HG03025 (cell line): ENCODE measurements around the gene RPH3AL.

Source experiments
- ATAC-seq: cut with Tn5 transposase; IDR thresholded peaks from one replicate; pipeline ENCODE4 v1.9.1; 2021; ENCODE audit warnings: mild to moderate bottlenecking, moderate library complexity; ENCODE audit not compliant: unreplicated experiment, low FRiP score

The RPH3AL gene, protein sequence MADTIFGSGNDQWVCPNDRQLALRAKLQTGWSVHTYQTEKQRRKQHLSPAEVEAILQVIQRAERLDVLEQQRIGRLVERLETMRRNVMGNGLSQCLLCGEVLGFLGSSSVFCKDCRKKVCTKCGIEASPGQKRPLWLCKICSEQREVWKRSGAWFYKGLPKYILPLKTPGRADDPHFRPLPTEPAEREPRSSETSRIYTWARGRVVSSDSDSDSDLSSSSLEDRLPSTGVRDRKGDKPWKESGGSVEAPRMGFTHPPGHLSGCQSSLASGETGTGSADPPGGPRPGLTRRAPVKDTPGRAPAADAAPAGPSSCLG

DNA sequence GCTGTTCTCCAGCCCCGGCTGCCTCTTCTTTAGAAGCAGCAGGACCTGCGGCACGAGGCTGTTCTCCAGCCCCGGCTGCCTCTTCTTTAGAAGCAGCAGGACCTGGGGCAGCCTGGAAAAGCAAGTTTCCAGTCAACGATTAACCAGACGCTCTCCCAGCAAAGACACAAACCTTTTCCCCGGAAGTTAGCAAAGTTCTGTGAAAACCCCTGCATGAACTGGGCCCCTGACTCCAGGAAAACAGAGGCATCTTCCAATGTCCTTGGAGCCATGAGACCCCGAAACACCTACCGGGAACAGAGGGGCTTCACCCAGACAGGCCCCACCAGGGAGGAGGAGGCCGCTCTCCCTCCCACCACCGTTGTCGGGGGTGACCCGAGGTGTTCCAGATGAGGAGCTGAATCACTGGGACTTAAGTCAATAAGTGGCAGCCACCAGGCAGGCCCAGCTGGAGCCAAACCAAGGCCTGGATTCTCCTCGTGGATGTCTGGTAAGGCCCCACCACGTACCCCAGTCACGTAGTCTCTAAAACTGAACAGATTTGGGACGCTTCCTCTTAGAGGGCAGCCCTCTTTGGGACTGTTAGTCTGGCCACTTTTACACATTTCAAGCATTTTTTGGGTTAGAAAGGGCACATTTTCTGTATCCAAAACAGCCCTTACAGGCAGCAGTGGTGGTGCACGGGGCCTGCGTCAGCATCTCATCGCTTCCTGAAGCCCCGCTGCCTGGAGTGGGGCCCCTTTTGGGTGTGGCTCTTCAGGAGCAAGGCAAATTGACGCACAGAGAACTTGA is at the start of gene RPH3AL:
TSS of gene RPH3AL (minus strand) at position 387 of the 792 bp plus-strand sequence. CDS start 25,264 bp downstream, outside the sequence.
- ATAC-seq, result no peak

DNA sequence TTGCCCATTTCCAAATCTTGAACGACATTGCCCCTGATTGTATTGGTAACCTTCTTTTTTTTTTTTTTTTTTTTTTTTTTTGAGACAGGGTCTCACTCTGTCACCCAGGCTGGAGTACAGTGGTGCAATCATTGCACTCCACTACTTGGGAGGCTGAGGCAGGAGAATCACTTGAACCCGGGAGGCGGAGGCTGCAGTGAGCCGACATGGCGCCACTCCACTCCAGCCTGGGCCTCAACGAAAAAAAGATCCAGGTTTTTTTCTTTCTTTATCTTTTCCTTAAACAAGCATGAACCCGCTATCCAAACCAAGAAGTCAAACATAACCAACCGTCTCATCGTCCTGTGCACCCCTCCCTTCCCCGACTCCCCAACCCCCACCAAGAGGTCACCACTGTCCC is 47.6 kb upstream of the RPH3AL start:
- ATAC-seq, result no peak

DNA sequence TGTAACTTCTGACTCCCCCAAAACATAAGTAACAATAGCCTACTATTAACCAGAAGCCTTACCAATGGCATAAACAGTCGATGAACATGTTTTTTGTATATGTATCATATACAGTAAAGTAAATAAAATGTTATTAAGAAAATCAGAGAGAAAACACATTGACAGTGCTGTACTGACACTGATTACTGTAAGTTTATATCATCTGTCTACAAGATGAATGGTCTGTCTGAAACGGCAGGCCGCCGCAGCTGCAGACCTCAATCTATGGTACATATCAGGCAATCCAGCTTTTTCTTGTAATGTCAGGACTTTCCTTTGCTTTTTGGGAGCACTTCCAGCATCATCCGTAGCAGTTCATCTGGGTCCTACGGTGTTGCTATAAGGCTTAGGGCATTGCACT is 44.2 kb upstream of the RPH3AL start:
- no peak for ATAC-seq

DNA sequence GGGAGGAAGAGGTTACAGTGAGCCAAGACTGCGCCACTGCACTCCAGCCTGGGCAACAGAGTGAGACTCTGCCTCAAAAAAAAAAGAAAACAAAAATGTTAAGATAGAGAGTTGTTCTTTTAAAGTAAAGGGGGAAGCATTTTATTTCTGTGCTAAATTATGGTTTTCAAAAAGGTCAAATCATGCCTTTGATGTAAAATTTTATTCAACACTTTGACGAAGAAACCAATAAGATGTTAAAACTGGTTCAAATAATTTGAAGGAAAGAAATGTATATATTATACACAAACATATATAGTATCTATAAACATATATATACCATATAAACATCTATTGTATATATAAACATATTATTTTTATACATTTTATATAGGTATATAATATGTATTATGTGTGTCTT is 43.4 kb upstream of the RPH3AL start:
- no peak for ATAC-seq

DNA sequence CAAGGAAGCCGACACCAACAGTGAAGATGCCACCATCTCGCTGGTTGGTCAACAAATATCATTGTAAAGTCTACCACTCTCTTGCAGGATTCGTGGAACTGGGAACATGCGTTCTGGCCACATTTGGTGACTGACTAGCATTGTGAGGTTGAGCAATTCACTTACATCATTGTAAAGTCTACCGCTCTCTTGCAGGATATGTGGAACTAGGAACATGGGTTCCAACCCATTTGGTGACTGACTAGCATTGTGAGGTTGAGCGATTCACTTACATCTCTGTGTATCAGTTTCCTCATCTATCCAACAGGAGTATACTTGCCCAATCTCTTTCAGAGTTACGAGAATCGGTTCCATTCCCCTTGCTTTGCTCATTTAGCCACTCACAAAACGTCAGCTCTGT is 42.6 kb upstream of the RPH3AL start:
- no peak for ATAC-seq

DNA sequence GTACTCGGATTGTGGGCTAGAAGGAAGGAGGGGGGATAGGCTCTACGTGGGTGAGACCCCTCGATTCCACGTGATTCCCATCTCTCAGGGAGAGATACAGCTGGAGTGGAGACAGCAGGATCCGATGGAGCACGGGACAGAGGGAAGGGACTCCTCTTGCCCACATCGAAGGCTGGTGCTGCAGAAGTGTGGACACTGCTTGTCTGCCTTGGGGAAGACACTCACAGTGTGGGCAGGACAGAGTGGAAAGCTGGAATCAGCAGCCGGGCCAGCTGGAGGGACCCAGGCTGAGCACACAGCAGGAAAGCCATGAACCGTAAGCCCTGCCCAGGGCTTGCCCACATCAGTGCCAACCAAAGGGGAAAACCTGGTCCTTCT is 42.1 kb upstream of the RPH3AL start:
- ATAC-seq, result no peak

DNA sequence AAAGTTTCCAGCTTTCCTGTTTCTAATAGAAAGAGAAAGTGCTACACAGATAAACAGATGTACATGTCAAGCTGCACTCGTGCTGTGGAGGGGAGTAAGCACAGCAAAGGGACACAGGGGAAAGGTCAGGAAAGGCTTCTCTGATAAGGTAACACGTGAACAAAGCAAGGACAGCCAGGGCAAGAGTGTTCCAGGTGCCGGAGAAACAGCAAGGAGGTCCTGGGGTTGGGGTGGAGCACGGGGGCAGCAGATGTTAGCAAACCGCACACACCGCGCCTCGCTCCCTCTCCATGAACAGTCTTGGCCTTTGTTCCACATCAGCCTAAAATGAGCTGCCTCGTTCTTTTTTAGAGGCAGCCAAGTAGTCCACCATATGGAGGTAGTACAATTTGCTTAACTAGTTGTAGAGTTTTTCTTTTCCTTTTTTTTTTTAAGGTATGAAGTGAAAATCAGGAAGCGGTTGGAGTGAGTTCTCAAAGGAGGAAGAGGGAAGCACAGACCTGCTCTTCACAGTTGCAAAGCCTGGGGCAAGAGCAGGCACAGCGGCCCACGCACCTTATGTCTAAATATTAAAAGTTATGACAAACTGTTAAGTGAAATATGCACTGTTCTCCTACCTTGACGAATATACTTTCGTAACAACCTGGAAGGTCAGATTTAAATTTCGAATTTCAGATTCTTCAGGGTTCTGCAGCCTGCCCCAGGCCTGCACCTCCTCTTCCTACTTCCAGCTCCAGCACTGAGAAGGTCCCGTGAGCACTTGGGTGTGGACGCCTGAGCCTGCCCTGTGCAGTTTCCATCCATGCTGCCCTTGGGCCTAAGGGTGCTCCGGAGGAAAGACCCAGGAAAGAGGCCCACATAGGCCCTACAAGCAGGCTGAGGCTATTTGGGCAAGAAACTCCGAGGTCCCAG is 41.5 kb upstream of the RPH3AL start:
- no peak for ATAC-seq

DNA sequence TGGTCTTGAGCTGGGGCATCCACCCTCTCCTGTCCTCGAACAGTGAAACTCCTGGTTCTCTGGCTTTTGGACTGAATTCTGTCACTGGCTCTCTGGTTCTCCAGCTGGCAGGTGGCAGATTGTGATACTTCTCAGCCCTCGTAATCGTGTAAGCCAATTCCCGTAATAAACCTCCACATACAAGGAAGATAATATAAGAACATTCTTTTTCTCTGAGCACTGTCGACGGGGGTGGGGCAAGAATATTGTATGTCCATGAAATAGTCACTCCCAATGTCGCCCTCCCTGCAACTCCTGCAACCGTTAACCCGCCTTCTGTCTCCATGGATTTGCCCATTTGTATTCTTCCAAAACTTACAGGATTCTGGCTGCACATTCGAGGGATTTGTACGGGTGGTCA is 39.2 kb upstream of the RPH3AL start:
- no peak for ATAC-seq

DNA sequence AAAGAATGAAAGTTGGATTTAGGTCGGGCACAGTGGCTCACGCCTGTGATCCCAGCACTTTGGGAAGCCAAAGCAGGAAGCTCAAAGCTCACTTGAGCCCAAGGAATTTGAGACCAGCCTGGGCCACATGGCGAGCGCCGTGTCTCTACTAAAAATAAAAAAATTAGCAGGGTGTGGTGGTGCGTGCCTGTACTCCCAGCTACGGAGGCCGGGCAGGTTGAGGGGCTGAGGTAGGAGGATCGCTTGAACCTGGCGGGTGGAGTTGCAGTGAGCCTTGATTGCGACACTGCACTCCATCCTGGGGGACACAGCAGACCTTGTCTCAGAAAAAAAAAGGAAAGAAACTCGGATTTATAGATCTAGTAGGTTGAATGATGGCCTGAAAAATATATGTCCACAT is 37.4 kb upstream of the RPH3AL start:
- no peak for ATAC-seq

DNA sequence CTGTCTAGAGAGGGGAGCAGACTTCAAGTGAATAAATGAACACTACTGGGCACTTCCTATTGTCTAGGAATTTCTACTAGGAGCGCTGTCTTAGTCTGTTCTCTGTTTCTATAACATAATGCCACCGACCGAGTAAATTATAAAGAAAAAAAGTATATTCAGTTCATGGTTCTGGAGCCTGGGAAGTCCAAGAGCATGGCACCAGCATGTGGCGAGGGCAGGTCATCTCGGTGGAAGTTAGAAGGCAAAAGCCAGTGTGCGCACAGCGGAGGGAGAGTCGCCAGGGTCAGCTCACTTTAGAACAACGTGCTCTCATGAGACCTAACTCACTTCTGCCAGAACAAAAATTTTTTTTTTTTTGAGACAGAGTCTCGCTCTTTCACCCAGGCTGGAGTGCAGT is 35.5 kb upstream of the RPH3AL start:
- ATAC-seq, result no peak

DNA sequence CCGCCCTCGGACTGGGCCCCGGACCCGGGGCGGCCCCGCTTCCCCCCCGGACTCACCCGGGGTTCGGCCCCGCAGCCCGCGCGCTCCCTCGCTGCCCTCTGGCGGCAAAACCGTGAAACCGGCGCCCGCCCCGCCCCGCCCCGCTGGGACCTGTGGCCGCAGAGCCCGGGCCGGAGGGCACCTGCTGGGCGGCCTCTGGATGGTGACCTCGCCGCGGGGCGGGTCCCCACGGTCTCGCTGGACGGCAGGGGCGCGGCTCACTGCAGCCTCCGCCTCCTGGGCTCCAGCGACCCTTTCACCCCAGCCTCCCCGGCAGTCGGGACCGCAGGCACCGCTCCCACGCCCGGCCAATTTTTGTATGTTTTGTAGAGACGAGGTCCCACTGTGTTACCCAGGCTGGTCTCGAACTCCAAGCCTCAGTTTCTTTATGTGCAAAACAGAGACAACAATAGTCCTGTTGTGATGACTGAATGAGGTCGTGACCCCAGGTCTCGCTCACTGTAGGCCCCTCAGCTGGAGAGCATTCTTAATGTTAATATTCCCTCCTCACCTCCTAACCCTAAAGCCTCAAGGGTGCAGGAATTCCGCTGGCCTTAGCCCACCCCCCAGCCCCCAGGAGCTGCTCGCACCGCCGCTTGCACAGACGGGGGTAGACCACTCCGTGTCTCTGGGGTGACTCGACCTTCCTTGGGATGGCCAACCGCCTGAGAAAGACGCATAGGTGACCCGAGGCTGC is 33.7 kb upstream of the RPH3AL start:
- no peak for ATAC-seq

DNA sequence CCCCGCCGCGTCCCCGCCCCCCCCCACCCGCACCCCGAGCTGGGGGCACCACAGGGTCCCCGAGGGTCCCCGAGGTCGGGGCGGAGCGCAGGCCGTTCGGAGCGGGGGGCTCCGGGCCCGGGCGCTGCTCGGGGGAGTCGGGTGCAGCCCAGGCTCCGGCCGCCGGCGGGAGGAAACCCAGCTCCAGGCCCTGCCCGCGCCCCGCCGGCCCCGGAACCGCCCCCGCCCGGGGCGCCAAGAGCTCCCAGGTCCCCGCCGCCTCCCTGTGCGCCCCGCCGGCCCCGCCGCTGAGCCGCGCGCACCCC is 33.2 kb upstream of the RPH3AL start:
- ATAC-seq, result no peak

DNA sequence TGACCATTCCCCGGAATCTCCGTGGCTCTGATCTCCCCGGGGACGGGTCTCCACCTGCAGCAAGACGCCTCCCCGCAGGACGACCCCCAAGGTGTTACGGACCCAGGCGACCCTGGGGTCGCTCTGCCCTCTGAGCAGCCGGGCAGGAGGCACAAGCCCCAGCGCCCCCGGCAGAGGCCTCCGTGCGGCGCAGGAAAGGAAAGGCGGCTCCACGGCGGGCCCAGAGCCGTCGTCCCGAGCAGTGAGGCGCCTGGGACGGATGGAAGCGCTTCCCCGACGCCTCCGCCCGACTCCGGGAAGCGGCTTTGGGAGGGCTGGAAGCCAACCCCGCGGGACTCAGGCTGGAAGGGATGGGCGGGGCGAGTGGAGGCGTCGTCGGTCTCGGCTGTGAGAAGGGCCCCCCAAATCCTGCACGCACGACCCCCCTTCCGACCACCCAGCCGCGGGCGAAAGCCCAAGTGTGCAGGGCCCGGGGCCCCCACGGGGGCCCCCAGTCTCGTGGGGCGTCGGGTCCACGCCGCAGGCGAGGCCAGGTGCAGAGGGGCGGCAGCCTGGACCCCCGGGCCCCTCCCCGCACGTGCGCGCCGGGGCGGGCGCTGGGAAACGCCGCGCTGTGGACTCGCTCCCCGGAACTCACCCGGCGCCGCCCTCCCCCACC is 32.7 kb upstream of the RPH3AL start:
- no peak for ATAC-seq

DNA sequence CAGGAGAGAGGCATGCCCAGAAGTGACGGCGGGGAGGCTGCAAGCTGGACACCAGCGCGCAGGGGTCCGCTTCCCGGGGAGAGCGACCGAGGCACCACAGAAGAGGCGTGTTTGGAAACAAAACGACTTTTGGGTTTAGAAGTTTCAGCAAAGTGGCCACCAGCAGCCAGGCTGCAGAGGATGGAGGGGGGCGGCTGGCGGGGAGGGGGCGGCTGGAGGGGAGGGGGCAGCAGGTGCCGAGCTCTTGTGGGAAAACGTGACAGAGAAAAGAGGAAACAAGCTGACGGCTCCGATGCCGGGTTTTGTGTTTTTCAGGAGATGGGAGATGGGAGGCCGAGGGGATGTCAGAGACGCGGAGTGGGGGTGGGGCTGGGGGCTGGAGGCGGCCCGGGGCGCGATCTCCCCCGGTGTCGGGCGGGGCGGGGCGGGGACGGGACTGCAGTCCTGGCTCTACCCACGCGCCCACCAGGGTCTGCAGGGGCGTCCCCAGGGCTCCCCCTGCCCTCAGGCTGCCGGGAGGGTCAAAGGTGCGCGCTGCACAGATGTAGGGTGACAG is 32.1 kb upstream of the RPH3AL start:
- ATAC-seq, result no peak

DNA sequence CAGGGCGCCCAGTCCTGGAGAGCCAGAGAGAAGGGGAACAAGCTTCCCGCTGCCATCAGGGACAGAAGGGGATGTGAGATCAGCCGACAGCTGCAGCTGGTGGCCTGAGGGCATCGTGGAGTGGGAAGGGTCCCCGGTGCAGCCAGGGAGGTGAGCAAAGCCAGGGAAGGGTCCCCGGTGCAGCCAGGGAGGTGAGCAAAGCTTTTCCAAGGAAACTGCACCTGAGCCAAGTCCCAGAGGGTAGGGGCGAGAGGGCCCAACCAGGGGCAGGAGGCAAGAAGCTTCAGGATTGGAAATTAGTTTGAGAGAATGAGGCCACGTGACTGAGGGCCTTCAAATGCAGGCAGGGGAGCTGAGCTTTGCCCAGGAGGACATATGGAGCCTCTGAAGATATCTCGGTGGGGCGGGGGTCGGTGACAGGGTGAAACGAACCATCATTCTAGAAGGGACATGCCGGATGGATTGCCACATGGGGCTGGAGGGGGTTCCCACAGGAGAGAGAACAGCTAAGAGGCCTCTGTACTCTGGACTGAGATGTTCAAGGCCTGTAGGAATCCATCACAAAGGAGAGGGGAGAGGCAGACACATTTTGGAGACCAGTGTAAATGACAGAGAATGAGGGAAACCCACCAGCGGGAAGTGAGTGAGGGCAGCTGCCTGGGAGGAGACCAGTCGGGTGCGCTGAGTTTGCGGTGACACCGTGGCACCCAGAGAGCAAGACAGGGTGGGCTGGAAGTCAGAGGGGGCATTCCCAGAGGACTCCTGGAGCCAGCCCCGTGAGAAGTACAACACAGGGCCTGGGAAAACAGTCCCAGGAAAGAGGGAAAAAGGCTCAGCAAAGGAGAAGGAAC is 31.4 kb upstream of the RPH3AL start:
- no peak for ATAC-seq

DNA sequence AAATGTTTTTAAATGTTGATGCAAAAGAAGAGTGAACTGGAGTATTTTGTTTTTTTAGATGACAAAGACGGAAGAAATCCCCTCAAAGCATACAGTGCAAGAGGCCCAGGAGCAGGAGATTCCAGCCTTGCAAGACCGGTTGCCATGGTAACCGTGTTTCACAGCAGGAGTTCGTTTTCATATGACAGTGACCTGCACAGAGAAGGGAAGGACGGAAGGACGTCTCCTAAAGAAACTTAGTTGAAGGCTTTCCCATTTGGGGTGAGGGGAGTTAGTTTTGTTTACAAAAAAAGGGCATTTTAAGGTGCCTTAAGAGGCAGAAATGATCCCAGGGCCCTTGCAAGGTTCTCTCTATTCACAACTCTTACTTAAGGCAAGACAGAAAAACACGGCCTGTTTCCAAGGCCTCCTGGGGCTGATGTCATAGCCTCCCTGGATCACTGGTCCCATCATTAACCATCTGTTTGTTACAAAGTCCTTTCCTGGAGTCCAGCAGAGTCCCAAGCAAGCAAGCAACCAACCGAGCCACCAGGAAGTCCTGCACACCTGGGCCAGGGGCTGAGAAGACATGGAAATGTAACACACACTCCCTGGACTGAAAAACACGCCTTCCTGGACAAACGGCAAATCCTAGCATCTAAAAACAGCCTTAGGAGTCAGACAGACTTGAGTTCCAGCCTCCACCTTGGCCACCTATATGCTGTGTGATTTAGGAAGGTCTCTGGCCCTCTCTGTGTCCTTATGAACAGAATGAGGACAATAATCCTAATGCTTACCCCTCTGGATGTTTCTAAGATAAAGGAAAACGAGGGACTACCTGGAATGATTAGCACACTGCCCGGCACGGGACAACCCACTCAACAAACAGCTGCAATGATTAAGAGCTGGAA is 30.3 kb upstream of the RPH3AL start:
- no peak for ATAC-seq

DNA sequence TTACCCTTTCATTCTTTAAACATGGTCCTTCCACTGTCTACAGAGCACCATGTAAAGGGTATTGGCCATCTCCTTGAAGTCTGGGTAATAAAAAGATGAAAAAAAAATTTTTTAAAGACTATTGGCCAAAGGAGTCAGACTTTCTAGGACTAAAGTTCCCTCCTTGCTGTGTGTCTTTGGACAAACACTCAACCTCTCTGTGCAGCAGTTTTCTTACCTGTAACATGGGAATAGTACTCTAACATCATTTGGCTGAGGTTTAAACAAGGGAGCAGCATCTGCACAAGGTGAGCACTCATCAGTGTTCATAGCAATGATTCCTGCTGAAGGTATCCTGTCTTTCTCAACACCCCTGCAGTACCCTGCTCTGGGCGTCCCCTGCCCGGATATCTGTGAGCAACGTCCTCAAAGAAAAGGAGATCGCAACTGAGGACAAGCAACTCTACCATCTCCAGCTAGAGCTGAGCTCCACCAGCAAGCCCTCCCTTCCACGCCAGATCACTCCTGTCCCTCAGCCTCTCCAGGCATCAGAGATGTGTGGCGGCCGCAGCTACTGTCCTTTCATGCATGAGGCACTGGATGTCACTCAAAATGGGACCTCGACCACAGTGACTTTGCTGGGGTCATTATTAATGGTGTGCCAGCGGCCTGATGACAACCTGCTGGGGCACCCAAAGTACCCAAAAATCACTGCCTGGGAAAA is 29.5 kb upstream of the RPH3AL start:
- no peak for ATAC-seq
